Astrocyte (in vitro differentiated cells and primary cell): ENCODE measurements around the gene DQX1. TPM values are rescaled to one million over a fixed set of nuclear protein-coding genes. Genes with fewer than 3 reads are reported as not detected.

Experiments
- DNase-seq: peaks from one replicate; pipeline ENCODE4 v3.0.0-alpha.2; 2010; ENCODE audit warnings: low read depth
- FAIRE-seq: peaks from 2 replicates; lab custom pipeline; 2011; peaks lifted over from hg19 to GRCh38; lab: Jason Lieb, UNC
- H2AFZ ChIP-seq: 2 replicates; pipeline ENCODE4 v1.6.0; 2012; ENCODE audit warnings: low read depth, low read length, inconsistent platforms
- H3K27ac ChIP-seq: 2 replicates; pipeline ENCODE4 v1.5.1; 2011; ENCODE audit warnings: low read depth, low read length, inconsistent platforms
- H3K27me3 ChIP-seq: 2 replicates; pipeline ENCODE4 v1.6.0; 2011; ENCODE audit warnings: low read length, inconsistent platforms; ENCODE audit not compliant: insufficient read depth
- H3K36me3 ChIP-seq: 2 replicates; pipeline ENCODE4 v1.5.1; 2011; ENCODE audit warnings: low read length, inconsistent platforms; ENCODE audit not compliant: insufficient read depth
- H3K4me1 ChIP-seq: 2 replicates; pipeline ENCODE4 v1.5.1; 2011; ENCODE audit warnings: low read length, inconsistent platforms; ENCODE audit not compliant: insufficient read depth
- H3K4me2 ChIP-seq: 2 replicates; pipeline ENCODE4 v1.6.0; 2012; ENCODE audit warnings: low read length, inconsistent platforms
- H3K4me3 ChIP-seq: 2 replicates; pipeline ENCODE4 v1.5.1; 2011; ENCODE audit warnings: low read depth, mild to moderate bottlenecking, low read length, inconsistent platforms; ENCODE audit not compliant: insufficient read depth
- H3K79me2 ChIP-seq: 2 replicates; pipeline ENCODE4 v1.6.0; 2012; ENCODE audit warnings: mild to moderate bottlenecking, low read length, inconsistent platforms; ENCODE audit not compliant: insufficient read depth
- H3K9ac ChIP-seq: 2 replicates; pipeline ENCODE4 v1.6.0; 2012; ENCODE audit warnings: mild to moderate bottlenecking, low read length, inconsistent platforms
- H3K9me3 ChIP-seq: 2 replicates; pipeline ENCODE4 v1.5.1; 2012; ENCODE audit warnings: low read depth, mild to moderate bottlenecking, low read length, inconsistent platforms; ENCODE audit not compliant: insufficient read depth
- H4K20me1 ChIP-seq: 2 replicates; pipeline ENCODE4 v1.6.0; 2012; ENCODE audit warnings: low read length, inconsistent platforms; ENCODE audit not compliant: insufficient read depth
- H3K27ac Mint-ChIP-seq: one replicate; pipeline ENCODE4 v1.8.0; 2021; ENCODE audit warnings: mild to moderate bottlenecking, mixed read lengths; ENCODE audit not compliant: unreplicated experiment
- H3K27me3 Mint-ChIP-seq: one replicate; pipeline ENCODE4 v1.8.0; 2021; ENCODE audit warnings: low read depth, mixed read lengths; ENCODE audit not compliant: unreplicated experiment
- H3K36me3 Mint-ChIP-seq: one replicate; pipeline ENCODE4 v1.8.0; 2021; ENCODE audit warnings: low read depth, mixed read lengths; ENCODE audit not compliant: unreplicated experiment
- H3K4me1 Mint-ChIP-seq: one replicate; pipeline ENCODE4 v1.8.0; 2021; ENCODE audit warnings: low read depth, mixed read lengths; ENCODE audit not compliant: unreplicated experiment
- H3K4me3 Mint-ChIP-seq: one replicate; pipeline ENCODE4 v1.8.0; 2021; ENCODE audit warnings: mild to moderate bottlenecking, moderate library complexity, mixed read lengths; ENCODE audit not compliant: unreplicated experiment
- H3K9me3 Mint-ChIP-seq: one replicate; pipeline ENCODE4 v1.8.0; 2021; ENCODE audit warnings: mild to moderate bottlenecking, mixed read lengths; ENCODE audit not compliant: unreplicated experiment
- CTCF ChIP-seq: IDR thresholded peaks from 2 replicates; pipeline ENCODE4 v1.5.1; 2011; ENCODE audit warnings: low read depth, mild to moderate bottlenecking, inconsistent platforms, low read length, moderate library complexity; ENCODE audit not compliant: insufficient read depth
- EZH2 ChIP-seq: IDR thresholded peaks from 2 replicates; pipeline ENCODE4 v1.6.1; 2012; ENCODE audit warnings: mild to moderate bottlenecking, low read length, inconsistent platforms; ENCODE audit not compliant: insufficient read depth
- total RNA-seq: library from RNA; stranded (reverse); gene quantifications from 2 replicates; pipeline ENCODE4 v1.2.1, GENCODE V29; 2021

Gene DQX1
- total RNA-seq, 1 donor from 2014 or later: 0.73 TPM

- H3K4me2 ChIP-seq: peak overlapping the region; percentile 93
Observed at GRCh38 chr2:74504591-74504990, 21.4 kb downstream of the DQX1 start.

GRCh38 chr2:74503506-74504475 is 22.2 kb downstream of the DQX1 start:
- no peak for TF ChIP-seq EZH2
- peaks cover 23% of the 10 kb centered on the region for H3K27me3 ChIP-seq
- H4K20me1 ChIP-seq: peaks cover 7% of the 10 kb centered on the region
- Mint-ChIP-seq H3K36me3 (peaks cover 12% of the 10 kb centered on the region), H3K9me3 (no peaks in the 10 kb centered on the region), H3K27ac (peak overlapping the region; percentile 51), H3K4me3 (peak overlapping the region; percentile 83), H3K4me1 (peaks cover 25% of the 10 kb centered on the region), H3K27me3 (peaks cover 40% of the 10 kb centered on the region)
- peaks cover 49% of the 10 kb centered on the region for H3K4me1 ChIP-seq
- DNase-seq (no peak), FAIRE-seq (no peak)
- H2AFZ ChIP-seq: peak overlapping the region; percentile 86
- peak overlapping the region; percentile 76 for H3K27ac ChIP-seq
- H3K9me3 ChIP-seq: no peaks in the 10 kb centered on the region
- peak overlapping the region; percentile 83 for H3K9ac ChIP-seq
- H3K4me2 ChIP-seq: peak overlapping the region; percentile 93
- H3K4me3 ChIP-seq: peak overlapping the region; percentile 61
- H3K79me2 ChIP-seq: peaks cover 24% of the 10 kb centered on the region
- H3K36me3 ChIP-seq: peaks cover 4% of the 10 kb centered on the region

More at GRCh38 chr2:74504591-74504990, 21.4 kb downstream of the DQX1 start:
- peaks cover 36% of the 10 kb centered on the region for H3K27me3 Mint-ChIP-seq
- Histone ChIP-seq H3K4me3 (peak overlapping the region; percentile 61), H2AFZ (no peak overlapping the region), H3K27me3 (peaks cover 20% of the 10 kb centered on the region), H4K20me1 (peaks cover 7% of the 10 kb centered on the region), H3K27ac (no peak overlapping the region), H3K9ac (peak overlapping the region; percentile 83), H3K4me1 (peaks cover 49% of the 10 kb centered on the region), H3K9me3 (no peaks in the 10 kb centered on the region), H3K36me3 (peaks cover 4% of the 10 kb centered on the region), H3K79me2 (peaks cover 24% of the 10 kb centered on the region)
- FAIRE-seq: no peak
- peak overlapping the region; percentile 51 for H3K27ac Mint-ChIP-seq
- peak overlapping the region; percentile 66 for H3K4me3 Mint-ChIP-seq
- TF ChIP-seq EZH2 (no peak), CTCF (no peak)
- H3K36me3 Mint-ChIP-seq: peaks cover 12% of the 10 kb centered on the region
- no peaks in the 10 kb centered on the region for H3K9me3 Mint-ChIP-seq
- H3K4me1 Mint-ChIP-seq: peaks cover 21% of the 10 kb centered on the region
- no peak for DNase-seq

- peak overlapping the region; percentile 83 for H3K4me3 Mint-ChIP-seq
- no peaks in the 10 kb centered on the region for H3K9me3 Mint-ChIP-seq
- peaks cover 52% of the 10 kb centered on the region for H3K4me1 ChIP-seq
- H3K4me3 ChIP-seq: peak overlapping the region; percentile 61
- TF ChIP-seq CTCF: no peak
- no peak for TF ChIP-seq EZH2
- peaks cover 7% of the 10 kb centered on the region for H4K20me1 ChIP-seq
- H3K27me3 ChIP-seq: peaks cover 32% of the 10 kb centered on the region
- H3K4me1 Mint-ChIP-seq: peaks cover 26% of the 10 kb centered on the region
- peak overlapping the region; percentile 93 for H3K4me2 ChIP-seq
- H2AFZ ChIP-seq: peak overlapping the region; percentile 86
- peaks cover 24% of the 10 kb centered on the region for H3K79me2 ChIP-seq
- FAIRE-seq: no peak
- peaks cover 4% of the 10 kb centered on the region for H3K36me3 ChIP-seq
- peak overlapping the region; percentile 83 for H3K9ac ChIP-seq
- H3K9me3 ChIP-seq: no peaks in the 10 kb centered on the region
- H3K27ac Mint-ChIP-seq: peak overlapping the region; percentile 41
- H3K27me3 Mint-ChIP-seq: peaks cover 45% of the 10 kb centered on the region
- H3K27ac ChIP-seq: peak overlapping the region; percentile 76
- peaks cover 12% of the 10 kb centered on the region for H3K36me3 Mint-ChIP-seq
- peak; percentile 67 for DNase-seq
Observed at GRCh38 chr2:74502720-74503505, 23.1 kb downstream of the DQX1 start.
